ENCODE data around the gene ARID3C. TPM values are rescaled to one million over a fixed set of nuclear protein-coding genes. Genes with fewer than 3 reads are reported as not detected.
"Not testable (repeated sequence)": the region's sequence is repeated elsewhere in the genome, so short reads cannot be mapped to it uniquely, and the experiment has no call there.

Gene ARID3C
- total RNA-seq, 1 experiment from 2014 or later, result 0.21 TPM

GRCh38 chr9:34651876-34652601 is 23.2 kb upstream of the ARID3C start, which contains the start of gene IL11RA:
Gene IL11RA (plus strand): TSS chr9:34652185. CDS start chr9:34655218, 3,033 bp downstream.
- peak; percentile 72 for DNase-seq (ENCODE audit: low spot score)

- DNase-seq (ENCODE audit: low spot score), result no peak
Observed at GRCh38 chr9:34651321-34651720, 22.5 kb upstream of the ARID3C start.

- no peak for DNase-seq (ENCODE audit: low spot score)
Observed at GRCh38 chr9:34650816-34651215, 21.9 kb upstream of the ARID3C start.

GRCh38 chr9:34648673-34649072 is 19.8 kb upstream of the ARID3C start:
- no peak for DNase-seq (ENCODE audit: low spot score)

- DNase-seq (ENCODE audit: low spot score), result no peak
Observed at GRCh38 chr9:34647651-34648050, 18.8 kb upstream of the ARID3C start.

- no peak for DNase-seq (ENCODE audit: low spot score)
Observed at GRCh38 chr9:34647084-34647403, 18.2 kb upstream of the ARID3C start.

- DNase-seq (ENCODE audit: low spot score), result peak; percentile 87
Observed at GRCh38 chr9:34646211-34647083, 17.6 kb upstream of the ARID3C start, which contains the start of gene GALT. Gene GALT (plus strand): TSS chr9:34646675. CDS start chr9:34646705, 30 bp downstream.

- no peak for DNase-seq (ENCODE audit: low spot score)
Observed at GRCh38 chr9:34644766-34645314, 16.0 kb upstream of the ARID3C start.

- no peak for DNase-seq (ENCODE audit: low spot score)
Observed at GRCh38 chr9:34642679-34643078, 13.8 kb upstream of the ARID3C start.

GRCh38 chr9:34639322-34639721 is 10.5 kb upstream of the ARID3C start:
- DNase-seq (ENCODE audit: low spot score), result not testable (repeated sequence)

- DNase-seq (ENCODE audit: low spot score), result no peak
Observed at GRCh38 chr9:34638138-34638445, 9.2 kb upstream of the ARID3C start.

- peak; percentile 89 for DNase-seq (ENCODE audit: low spot score)
Observed at GRCh38 chr9:34637356-34638137, 8.7 kb upstream of the ARID3C start, which contains the start of gene SIGMAR1. Gene SIGMAR1 (minus strand): TSS chr9:34637787. CDS start chr9:34637697, 90 bp downstream.

GRCh38 chr9:34636791-34637355 is 8.0 kb upstream of the ARID3C start:
- no peak for DNase-seq (ENCODE audit: low spot score)

- DNase-seq (ENCODE audit: low spot score), result no peak
Observed at GRCh38 chr9:34635556-34635955, 6.7 kb upstream of the ARID3C start.

- DNase-seq (ENCODE audit: low spot score), result no peak
Observed at GRCh38 chr9:34634551-34635248, 5.8 kb upstream of the ARID3C start.

GRCh38 chr9:34633851-34634550 is 5.1 kb upstream of the ARID3C start:
- DNase-seq (ENCODE audit: low spot score), result peak; percentile 66

GRCh38 chr9:34633166-34633565 is 4.3 kb upstream of the ARID3C start:
- no peak for DNase-seq (ENCODE audit: low spot score)

GRCh38 chr9:34630402-34631154 is 1.7 kb upstream of the ARID3C start:
- DNase-seq (ENCODE audit: low spot score), result no peak

GRCh38 chr9:34629491-34629808 is 584 bp upstream of the ARID3C start:
- DNase-seq (ENCODE audit: low spot score), result no peak

Data from H4 (cell line).